HEK293 (cell line): ENCODE data around the gene TRAF3IP1.

Source experiments
- CTCF ChIA-PET: fragments of 350-600 bp; formaldehyde crosslinking; extraction: SDS; loops from one replicate; lab custom pipeline; 2021; ENCODE audit warnings: antibody characterized with exemption; lab: Yijun Ruan, JAX
- POLR2A ChIA-PET: fragments of 300-600 bp; formaldehyde crosslinking; extraction: SDS; loops from one replicate; lab custom pipeline; 2020; ENCODE audit warnings: antibody characterized with exemption, inconsistent platforms; lab: Yijun Ruan, JAX
- H3K27ac ChIP-seq: fragments of 200-500 bp; sonication (Bioruptor generic); 2 replicates; pipeline ENCODE4 v1.5.1; 2014; ENCODE audit warnings: low read depth, low read length, control low read depth, inconsistent platforms; ENCODE audit errors: extremely low read depth
- H3K36me3 ChIP-seq, 2 experiments: fragments of 200-500 bp in 1 of 2; sonication (Bioruptor generic) in 1 of 2; 1 replicate in 1 of 2; 2 replicates in 1 of 2; pipeline ENCODE4 v1.5.1; 2014 to 2017; ENCODE audit warnings: inconsistent platforms in 2 of 2, low read length in 2 of 2; ENCODE audit not compliant: control insufficient read depth in 2 of 2, insufficient read depth in 1 of 2
- H3K4me1 ChIP-seq: fragments of 200-500 bp; sonication (Bioruptor generic); 2 replicates; pipeline ENCODE4 v1.5.1; 2014; ENCODE audit warnings: mild to moderate bottlenecking, low read length, inconsistent platforms; ENCODE audit not compliant: control insufficient read depth, insufficient read depth
- H3K4me3 ChIP-seq: 2 replicates; pipeline ENCODE4 v1.5.1; 2011; ENCODE audit warnings: low read depth, mild to moderate bottlenecking, control low read depth, low read length, moderate library complexity
- H3K9me3 ChIP-seq: fragments of 200-500 bp; sonication (Bioruptor generic); 2 replicates; pipeline ENCODE4 v1.5.1; 2014; ENCODE audit warnings: low read depth, low read length, inconsistent platforms; ENCODE audit not compliant: control insufficient read depth, insufficient read depth
- KLF1 ChIP-seq: fragments of 450-650 bp; formaldehyde crosslinking; IDR thresholded peaks from 2 replicates; pipeline ENCODE4 v1.5.1; 2016; ENCODE audit warnings: missing biosample characterization, missing genetic modification characterization
- KLF7 ChIP-seq: fragments of 450-650 bp; formaldehyde crosslinking; IDR thresholded peaks from 2 replicates; pipeline ENCODE4 v1.5.1; 2016; ENCODE audit warnings: missing biosample characterization, missing genetic modification characterization, borderline replicate concordance
- KLF9 ChIP-seq: fragments of 450-650 bp; formaldehyde crosslinking; IDR thresholded peaks from 2 replicates; pipeline ENCODE4 v1.5.1; 2016; ENCODE audit warnings: missing biosample characterization, missing genetic modification characterization, low read depth
- MZF1 ChIP-seq: fragments of 450-650 bp; formaldehyde crosslinking; IDR thresholded peaks from 2 replicates; pipeline ENCODE4 v1.5.1; 2017; ENCODE audit warnings: missing biosample characterization, missing genetic modification characterization, borderline replicate concordance
- SETDB1 ChIP-seq: IDR thresholded peaks from one replicate; pipeline ENCODE4 v1.6.1; 2017; ENCODE audit warnings: mild to moderate bottlenecking, low read length, moderate library complexity, mixed read lengths; ENCODE audit not compliant: insufficient read length
- ZNF157 ChIP-seq: fragments of 450-650 bp; formaldehyde crosslinking; IDR thresholded peaks from 2 replicates; pipeline ENCODE4 v1.5.1; 2016; ENCODE audit warnings: missing biosample characterization, missing genetic modification characterization
- ZNF16 ChIP-seq: fragments of 450-650 bp; formaldehyde crosslinking; IDR thresholded peaks from 2 replicates; pipeline ENCODE4 v1.5.1; 2016; ENCODE audit warnings: low read depth, missing biosample characterization, missing genetic modification characterization
- ZNF19 ChIP-seq: fragments of 450-650 bp; formaldehyde crosslinking; IDR thresholded peaks from 2 replicates; pipeline ENCODE4; 2016; ENCODE audit warnings: missing biosample characterization, missing genetic modification characterization, low read depth
- ZNF274 ChIP-seq, 2 experiments: fragments of 200-500 bp in 1 of 2; fragments of 450-650 bp in 1 of 2; sonication (Bioruptor generic) in 1 of 2; formaldehyde crosslinking in 1 of 2; IDR thresholded peaks; 2 replicates each; pipeline versions ENCODE4 v1.5.1 to v1.6.1; 2014 to 2016; ENCODE audit warnings: borderline replicate concordance in 1 of 2, inconsistent platforms in 1 of 2, low read length in 1 of 2, missing biosample characterization in 1 of 2, missing genetic modification characterization in 1 of 2
- ZNF449 ChIP-seq: fragments of 450-650 bp; formaldehyde crosslinking; IDR thresholded peaks from 2 replicates; pipeline ENCODE4 v1.5.1; 2017; ENCODE audit warnings: missing biosample characterization, mild to moderate bottlenecking, missing genetic modification characterization, moderate library complexity
- ZNF549 ChIP-seq: fragments of 450-650 bp; IDR thresholded peaks from 2 replicates; pipeline ENCODE4 v1.5.1; 2018; ENCODE audit warnings: missing biosample characterization, missing genetic modification characterization, mild to moderate bottlenecking, inconsistent platforms, moderate library complexity
- ZNF701 ChIP-seq: fragments of 450-650 bp; formaldehyde crosslinking; IDR thresholded peaks from 2 replicates; pipeline ENCODE4 v1.5.1; 2016; ENCODE audit warnings: missing biosample characterization, missing genetic modification characterization
- ZSCAN5A ChIP-seq: fragments of 450-650 bp; formaldehyde crosslinking; IDR thresholded peaks from 2 replicates; pipeline ENCODE4 v1.5.1; 2016; ENCODE audit warnings: missing biosample characterization, missing genetic modification characterization
- TF ChIP-seq, protein P1 (sequence below): fragments of 450-650 bp; formaldehyde crosslinking; IDR thresholded peaks from 2 replicates; pipeline ENCODE4 v1.5.1; 2017; ENCODE audit warnings: missing biosample characterization, missing genetic modification characterization
- TF ChIP-seq, protein P2 (sequence below): fragments of 450-650 bp; formaldehyde crosslinking; conservative IDR thresholded peaks from 2 replicates; pipeline ENCODE4 v1.5.1; 2016; ENCODE audit warnings: low read depth, missing biosample characterization, missing genetic modification characterization

Gene TRAF3IP1

DNA sequence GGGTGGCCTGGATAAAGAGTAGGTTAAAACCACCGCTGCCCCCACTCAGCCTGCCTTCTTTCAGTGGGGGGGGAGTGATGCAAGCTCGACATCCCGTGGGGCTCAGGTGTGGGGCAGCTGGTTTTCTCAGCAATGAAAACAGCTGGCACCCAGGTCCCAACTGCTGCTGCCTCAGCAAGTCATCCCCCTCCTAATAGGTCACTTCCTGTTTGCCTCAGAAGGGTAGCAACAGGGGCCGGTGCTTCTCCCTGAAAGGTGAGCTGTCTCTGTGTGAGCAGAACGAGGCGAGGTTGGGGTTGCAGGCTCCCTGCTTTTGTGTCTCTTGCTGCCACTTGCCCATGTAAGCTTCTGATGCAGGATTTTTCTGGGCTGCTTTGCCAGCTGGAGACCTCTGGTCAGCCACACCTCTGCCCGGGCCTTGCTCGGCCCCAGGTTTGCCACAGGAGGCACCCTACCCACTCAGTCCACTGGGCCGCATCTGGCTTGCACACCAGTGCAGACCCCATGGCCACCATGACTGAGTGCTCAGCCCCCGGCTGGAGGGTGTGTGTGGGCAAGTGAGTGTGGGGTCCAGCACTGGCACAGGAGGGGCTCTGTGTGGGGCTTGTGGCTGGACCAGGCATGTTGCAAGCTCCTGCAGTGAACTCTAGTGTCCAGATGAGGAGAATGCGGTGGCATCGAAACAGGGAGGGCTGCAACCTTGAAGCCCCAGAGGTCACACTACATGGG is 94.9 kb downstream of the TRAF3IP1 start (continued):
- no peak for TF ChIP-seq ZNF701 (tag by site-specific recombination)

DNA sequence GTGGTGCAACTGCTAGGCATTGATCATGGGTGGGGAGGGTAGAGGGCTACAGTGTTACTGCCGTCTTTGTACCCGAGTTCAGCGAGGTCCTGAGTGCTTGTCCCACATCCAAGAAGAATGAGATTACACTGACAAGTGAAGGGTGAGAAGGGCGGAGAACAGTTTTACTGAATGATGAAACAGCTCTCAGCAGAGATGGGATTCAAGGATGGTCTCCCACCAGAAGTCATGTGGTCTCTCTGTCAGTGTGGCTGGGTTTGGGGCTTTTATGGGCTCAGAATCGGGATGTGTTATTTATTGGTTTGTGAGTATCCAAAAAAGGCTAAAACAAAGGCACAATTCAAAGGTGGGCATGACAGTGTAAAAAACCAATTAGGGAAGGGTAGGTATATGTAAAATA is 95.6 kb downstream of the TRAF3IP1 start:
- ChIA-PET POLR2A (no interaction called here), CTCF (no interaction called here)
- no peak overlapping the region for H3K4me3 ChIP-seq
- peaks cover 0 to 8% of the 10 kb centered on the region in 2 experiments; a peak in 1 of 3 replicates for H3K36me3 ChIP-seq
- peak; percentile 75 for TF ChIP-seq SETDB1
- TF ChIP-seq, protein P1, sequence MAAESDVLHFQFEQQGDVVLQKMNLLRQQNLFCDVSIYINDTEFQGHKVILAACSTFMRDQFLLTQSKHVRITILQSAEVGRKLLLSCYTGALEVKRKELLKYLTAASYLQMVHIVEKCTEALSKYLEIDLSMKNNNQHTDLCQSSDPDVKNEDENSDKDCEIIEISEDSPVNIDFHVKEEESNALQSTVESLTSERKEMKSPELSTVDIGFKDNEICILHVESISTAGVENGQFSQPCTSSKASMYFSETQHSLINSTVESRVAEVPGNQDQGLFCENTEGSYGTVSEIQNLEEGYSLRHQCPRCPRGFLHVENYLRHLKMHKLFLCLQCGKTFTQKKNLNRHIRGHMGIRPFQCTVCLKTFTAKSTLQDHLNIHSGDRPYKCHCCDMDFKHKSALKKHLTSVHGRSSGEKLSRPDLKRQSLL, result no peak
- TF ChIP-seq ZNF449 (tag by site-specific recombination), result no peak
- H3K9me3 ChIP-seq, result no peaks in the 10 kb centered on the region
- H3K27ac ChIP-seq, result no peak overlapping the region
- 0 out of 2 replicates have a peak, but pooled peaks cover 6% of the 10 kb centered on the region for H3K4me1 ChIP-seq

DNA sequence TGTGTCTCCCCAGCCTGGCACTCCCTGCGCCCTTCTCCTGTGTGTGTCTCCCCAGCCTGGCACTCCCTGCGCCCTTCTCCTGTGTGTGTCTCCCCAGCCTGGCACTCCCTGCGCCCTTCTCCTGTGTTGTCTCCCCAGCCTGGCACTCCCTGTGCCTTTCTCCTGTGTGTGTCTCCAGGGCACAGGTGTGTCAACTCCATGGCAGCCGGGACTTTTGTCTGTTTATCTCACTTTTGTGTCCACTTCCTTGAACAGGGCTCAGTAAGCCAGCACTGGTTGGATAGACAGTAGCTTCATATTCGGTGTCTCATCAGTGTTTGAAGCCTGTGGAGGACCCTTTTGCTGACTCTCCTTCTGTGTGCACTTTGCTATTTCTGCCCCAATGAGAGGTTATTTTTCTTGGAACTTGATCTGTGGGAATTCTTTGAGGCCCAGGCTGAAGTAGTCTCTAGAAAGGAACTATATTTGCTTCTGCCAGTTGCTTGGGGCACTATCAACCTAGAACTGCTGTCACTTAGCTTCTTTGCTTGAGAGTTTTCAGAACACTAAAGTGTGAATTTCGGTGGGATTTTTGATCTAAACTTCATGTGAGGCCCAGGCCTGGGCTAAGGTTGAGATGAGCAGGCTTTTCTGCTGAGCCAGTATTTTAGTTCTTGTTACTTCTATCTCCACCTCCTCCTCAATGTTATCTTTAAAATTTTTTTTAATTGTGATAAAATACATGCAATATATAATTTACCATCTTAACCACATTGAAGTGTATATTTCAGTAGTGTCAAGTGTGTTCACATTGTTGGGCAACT is 98.1 kb downstream of the TRAF3IP1 start:
- TF ChIP-seq ZNF19 (tag by site-specific recombination) (no peak), KLF1 (tag by site-specific recombination) (no peak), KLF7 (tag by site-specific recombination) (no peak), KLF9 (no peak), ZSCAN5A (tag by site-specific recombination) (no peak), ZNF274 (IDR thresholded peaks at IDR 0.05; ENCODE audit: low read length) (no peak), ZNF274 (tag by site-specific recombination; IDR thresholded peaks at IDR 0.05; ENCODE audit: borderline replicate concordance) (no peak), ZNF16 (tag by site-specific recombination) (no peak), ZNF549 (tag by site-specific recombination) (no peak), ZNF157 (tag by site-specific recombination) (no peak), MZF1 (tag by site-specific recombination) (no peak)
- TF ChIP-seq, protein P2, sequence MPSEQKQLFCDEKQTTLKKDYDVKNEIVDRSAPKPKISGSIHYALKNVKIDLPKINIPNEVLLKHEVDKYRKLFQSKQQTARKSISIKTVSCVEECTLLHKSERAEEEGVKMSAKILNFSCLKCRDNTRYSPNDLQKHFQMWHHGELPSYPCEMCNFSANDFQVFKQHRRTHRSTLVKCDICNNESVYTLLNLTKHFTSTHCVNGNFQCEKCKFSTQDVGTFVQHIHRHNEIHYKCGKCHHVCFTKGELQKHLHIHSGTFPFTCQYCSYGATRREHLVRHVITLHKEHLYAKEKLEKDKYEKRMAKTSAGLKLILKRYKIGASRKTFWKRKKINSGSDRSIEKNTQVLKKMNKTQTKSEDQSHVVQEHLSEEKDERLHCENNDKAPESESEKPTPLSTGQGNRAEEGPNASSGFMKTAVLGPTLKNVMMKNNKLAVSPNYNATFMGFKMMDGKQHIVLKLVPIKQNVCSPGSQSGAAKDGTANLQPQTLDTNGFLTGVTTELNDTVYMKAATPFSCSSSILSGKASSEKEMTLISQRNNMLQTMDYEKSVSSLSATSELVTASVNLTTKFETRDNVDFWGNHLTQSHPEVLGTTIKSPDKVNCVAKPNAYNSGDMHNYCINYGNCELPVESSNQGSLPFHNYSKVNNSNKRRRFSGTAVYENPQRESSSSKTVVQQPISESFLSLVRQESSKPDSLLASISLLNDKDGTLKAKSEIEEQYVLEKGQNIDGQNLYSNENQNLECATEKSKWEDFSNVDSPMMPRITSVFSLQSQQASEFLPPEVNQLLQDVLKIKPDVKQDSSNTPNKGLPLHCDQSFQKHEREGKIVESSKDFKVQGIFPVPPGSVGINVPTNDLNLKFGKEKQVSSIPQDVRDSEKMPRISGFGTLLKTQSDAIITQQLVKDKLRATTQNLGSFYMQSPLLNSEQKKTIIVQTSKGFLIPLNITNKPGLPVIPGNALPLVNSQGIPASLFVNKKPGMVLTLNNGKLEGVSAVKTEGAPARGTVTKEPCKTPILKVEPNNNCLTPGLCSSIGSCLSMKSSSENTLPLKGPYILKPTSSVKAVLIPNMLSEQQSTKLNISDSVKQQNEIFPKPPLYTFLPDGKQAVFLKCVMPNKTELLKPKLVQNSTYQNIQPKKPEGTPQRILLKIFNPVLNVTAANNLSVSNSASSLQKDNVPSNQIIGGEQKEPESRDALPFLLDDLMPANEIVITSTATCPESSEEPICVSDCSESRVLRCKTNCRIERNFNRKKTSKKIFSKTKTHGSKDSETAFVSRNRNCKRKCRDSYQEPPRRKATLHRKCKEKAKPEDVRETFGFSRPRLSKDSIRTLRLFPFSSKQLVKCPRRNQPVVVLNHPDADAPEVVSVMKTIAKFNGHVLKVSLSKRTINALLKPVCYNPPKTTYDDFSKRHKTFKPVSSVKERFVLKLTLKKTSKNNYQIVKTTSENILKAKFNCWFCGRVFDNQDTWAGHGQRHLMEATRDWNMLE (tag by site-specific recombination), result no peak
- CTCF ChIA-PET, result no interaction called here
- POLR2A ChIA-PET, result no interaction called here
- Histone ChIP-seq H3K4me3 (no peak overlapping the region), H3K27ac (no peak overlapping the region), H3K4me1 (no peaks in the 10 kb centered on the region), H3K9me3 (no peaks in the 10 kb centered on the region), H3K36me3 (peaks cover 0 to 8% of the 10 kb centered on the region in 2 experiments; a peak in 1 of 3 replicates)
